Gastrocnemius medialis (tissue), 4 donors: ENCODE measurements around the gene CFL2.

Source experiments
- POLR2A ChIP-seq, 2 donors: fragments of 450-650 bp; IDR thresholded peaks; one replicate each; pipeline ENCODE4 v1.6.1; 2017; ENCODE audit warnings: antibody characterized with exemption in 2 of 2, mild to moderate bottlenecking in 2 of 2, moderate library complexity in 2 of 2
- TF ChIP-seq, protein P1 (sequence below), 5 experiments: fragments of 450-650 bp in 3 of 5; fragments of 200-600 bp in 2 of 5; sonication (generic) in 2 of 5; IDR thresholded peaks in 4 of 5; conservative IDR thresholded peaks in 1 of 5; 1 replicate in 4 of 5; 2 replicates in 1 of 5; pipeline ENCODE4 v1.5.1; 2016 to 2019; ENCODE audit warnings: antibody characterized with exemption in 5 of 5, mild to moderate bottlenecking in 3 of 5, moderate library complexity in 3 of 5

DNA sequence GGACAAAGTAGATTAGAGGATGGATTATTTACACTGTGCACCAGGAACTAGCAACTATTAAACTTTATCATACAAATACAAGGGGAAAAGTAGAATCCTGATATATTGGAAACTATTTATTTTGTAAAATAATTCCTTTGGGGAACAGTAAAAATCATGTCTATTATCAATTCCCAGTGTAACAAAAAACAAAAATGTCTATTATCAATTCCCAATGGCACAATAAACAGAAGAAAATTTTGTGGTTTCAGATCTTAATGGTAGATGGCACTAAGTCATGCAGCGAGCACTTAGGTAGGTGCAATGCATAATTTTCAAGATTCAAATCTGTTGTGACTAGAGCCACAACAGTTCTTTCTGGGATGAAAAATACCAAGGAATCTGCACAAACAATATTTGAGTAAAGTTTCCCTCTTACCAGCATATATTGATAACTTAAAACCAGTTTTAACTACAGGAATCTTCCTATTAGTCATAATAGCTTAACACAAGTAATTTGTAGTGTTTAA is 13.7 kb downstream of the CFL2 start:
- TF ChIP-seq, protein P1, sequence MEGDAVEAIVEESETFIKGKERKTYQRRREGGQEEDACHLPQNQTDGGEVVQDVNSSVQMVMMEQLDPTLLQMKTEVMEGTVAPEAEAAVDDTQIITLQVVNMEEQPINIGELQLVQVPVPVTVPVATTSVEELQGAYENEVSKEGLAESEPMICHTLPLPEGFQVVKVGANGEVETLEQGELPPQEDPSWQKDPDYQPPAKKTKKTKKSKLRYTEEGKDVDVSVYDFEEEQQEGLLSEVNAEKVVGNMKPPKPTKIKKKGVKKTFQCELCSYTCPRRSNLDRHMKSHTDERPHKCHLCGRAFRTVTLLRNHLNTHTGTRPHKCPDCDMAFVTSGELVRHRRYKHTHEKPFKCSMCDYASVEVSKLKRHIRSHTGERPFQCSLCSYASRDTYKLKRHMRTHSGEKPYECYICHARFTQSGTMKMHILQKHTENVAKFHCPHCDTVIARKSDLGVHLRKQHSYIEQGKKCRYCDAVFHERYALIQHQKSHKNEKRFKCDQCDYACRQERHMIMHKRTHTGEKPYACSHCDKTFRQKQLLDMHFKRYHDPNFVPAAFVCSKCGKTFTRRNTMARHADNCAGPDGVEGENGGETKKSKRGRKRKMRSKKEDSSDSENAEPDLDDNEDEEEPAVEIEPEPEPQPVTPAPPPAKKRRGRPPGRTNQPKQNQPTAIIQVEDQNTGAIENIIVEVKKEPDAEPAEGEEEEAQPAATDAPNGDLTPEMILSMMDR (IDR thresholded peaks at IDR 0.05 in 4 of 5, conservative IDR thresholded peaks at IDR 0.05 in 1 of 5) = no peak
- no peak for TF ChIP-seq POLR2A (IDR thresholded peaks at IDR 0.05)
